IMR-90 (cell line): ENCODE data around the gene NTM. TPM values are rescaled to one million over a fixed set of nuclear protein-coding genes. Genes with fewer than 3 reads are reported as not detected.

ENCODE experiments used
- ATAC-seq: fragments of 200-7000 bp; cut with Tn5 transposase; 2 replicates; pipeline ENCODE4 v1.9.1; 2020; ENCODE audit warnings: low read depth, mild to moderate bottlenecking, moderate library complexity
- BruUV-seq: library from RNA; stranded (reverse); fragments of 400-500 nt; replicated peaks from 2 replicates; lab custom pipeline; 2021; lab: Mats Ljungman, UMichigan
- CTCF ChIA-PET: fragments of 300-600 bp; formaldehyde crosslinking; extraction: SDS; loops from one replicate; lab custom pipeline; 2021; ENCODE audit warnings: antibody characterized with exemption; lab: Yijun Ruan, JAX
- POLR2A ChIA-PET: fragments of 300-600 bp; sonication (Branson Sonifier 250); formaldehyde crosslinking; loops from one replicate; lab custom pipeline; 2022; ENCODE audit warnings: antibody characterized with exemption; ENCODE audit not compliant: unreplicated experiment; lab: Charles Lee
- DNase-seq: peaks from one replicate; pipeline ENCODE4 v3.0.0; 2013
- H2AFZ ChIP-seq: replicated peaks from 2 replicates; pipeline ENCODE3; 2013; ENCODE audit warnings: low read length, mild to moderate bottlenecking; ENCODE audit not compliant: poor library complexity
- H2AK5ac ChIP-seq: 2 replicates; pipeline ENCODE4 v1.6.1; 2013; ENCODE audit warnings: low read depth, low read length, inconsistent platforms
- H2AK9ac ChIP-seq: replicated peaks from 2 replicates; pipeline ENCODE3; 2013; ENCODE audit warnings: mild to moderate bottlenecking, low read depth, low read length, moderate library complexity; ENCODE audit not compliant: poor library complexity
- H2BK120ac ChIP-seq: 2 replicates; pipeline ENCODE4 v1.6.1; 2013; ENCODE audit warnings: low read depth, low read length, inconsistent platforms
- H2BK15ac ChIP-seq: 3 replicates; pipeline ENCODE4 v1.6.1; 2013; ENCODE audit warnings: low read depth, low read length, inconsistent platforms
- H2BK20ac ChIP-seq: 2 replicates; pipeline ENCODE4 v1.6.1; 2013; ENCODE audit warnings: low read depth, mild to moderate bottlenecking, inconsistent platforms, low read length, moderate library complexity
- H2BK5ac ChIP-seq: 2 replicates; pipeline ENCODE4 v1.6.1; 2013; ENCODE audit warnings: mild to moderate bottlenecking, low read depth, low read length, inconsistent platforms; ENCODE audit not compliant: poor library complexity, severe bottlenecking
- H3K14ac ChIP-seq: replicated peaks from 2 replicates; pipeline ENCODE4 v1.6.1; 2013; ENCODE audit warnings: low read depth, low read length, inconsistent platforms
- H3K18ac ChIP-seq: 2 replicates; pipeline ENCODE4 v1.6.1; 2013; ENCODE audit warnings: low read depth, low read length, control low read depth
- H3K23ac ChIP-seq: 2 replicates; pipeline ENCODE4 v1.6.1; 2013; ENCODE audit warnings: low read depth, low read length, inconsistent platforms
- H3K27ac ChIP-seq: 2 replicates; pipeline ENCODE4 v1.5.1; 2013; ENCODE audit warnings: mild to moderate bottlenecking, control low read depth, low read length; ENCODE audit not compliant: insufficient read depth
- H3K27me3 ChIP-seq: 2 replicates; pipeline ENCODE4 v1.6.1; 2013; ENCODE audit warnings: low read length; ENCODE audit not compliant: control insufficient read depth, insufficient read depth
- H3K36me3 ChIP-seq: 2 replicates; pipeline ENCODE4 v1.6.1; 2013; ENCODE audit warnings: low read length, mixed read lengths; ENCODE audit not compliant: control insufficient read depth, insufficient read depth
- H3K4ac ChIP-seq: 2 replicates; pipeline ENCODE4 v1.6.1; 2013; ENCODE audit warnings: low read depth, low read length, inconsistent platforms
- H3K4me1 ChIP-seq: 2 replicates; pipeline ENCODE4 v1.6.1; 2013; ENCODE audit warnings: low read length, mixed read lengths; ENCODE audit not compliant: control insufficient read depth, insufficient read depth
- H3K4me2 ChIP-seq: 2 replicates; pipeline ENCODE4 v1.6.1; 2013; ENCODE audit warnings: low read depth, mild to moderate bottlenecking, control low read depth, low read length, moderate library complexity
- H3K4me3 ChIP-seq: 2 replicates; pipeline ENCODE4 v1.5.1; 2013; ENCODE audit warnings: low read depth, mild to moderate bottlenecking, control low read depth, low read length, moderate library complexity; ENCODE audit not compliant: insufficient read depth
- H3K56ac ChIP-seq: 2 replicates; pipeline ENCODE4 v1.6.1; 2013; ENCODE audit warnings: low read length, inconsistent platforms; ENCODE audit not compliant: insufficient read depth; ENCODE audit errors: extremely low read depth
- H3K79me1 ChIP-seq, 2 experiments: 2 replicates each; pipeline ENCODE4 v1.6.1; 2013; ENCODE audit warnings: low read length in 2 of 2, inconsistent platforms in 1 of 2, low read depth in 1 of 2
- H3K9ac ChIP-seq: 2 replicates; pipeline ENCODE4 v1.6.1; 2013; ENCODE audit warnings: low read depth, low read length, control low read depth
- H3K9me1 ChIP-seq: 2 replicates; pipeline ENCODE4 v1.6.1; 2013; ENCODE audit warnings: low read length, inconsistent platforms; ENCODE audit not compliant: insufficient read depth
- H3K9me3 ChIP-seq: 2 replicates; pipeline ENCODE4 v1.6.1; 2013; ENCODE audit warnings: low read length; ENCODE audit not compliant: control insufficient read depth, insufficient read depth
- H4K20me1 ChIP-seq: 2 replicates; pipeline ENCODE4 v1.6.1; 2013; ENCODE audit warnings: low read length, inconsistent platforms; ENCODE audit not compliant: insufficient read depth
- H4K5ac ChIP-seq: 2 replicates; pipeline ENCODE4 v1.6.1; 2013; ENCODE audit warnings: mild to moderate bottlenecking, low read depth, low read length, control low read depth
- H4K8ac ChIP-seq, 2 experiments: 2 replicates each; pipeline ENCODE4 v1.6.1; 2013; ENCODE audit warnings: low read depth in 2 of 2, low read length in 2 of 2, control low read depth in 1 of 2, inconsistent platforms in 1 of 2
- H4K91ac ChIP-seq: 2 replicates; pipeline ENCODE4 v1.6.1; 2013; ENCODE audit warnings: low read depth, low read length, inconsistent platforms; ENCODE audit not compliant: insufficient read depth
- BHLHE40 ChIP-seq: fragments of 150-350 bp; IDR thresholded peaks from 2 replicates; pipeline ENCODE4 v1.6.1; 2016; ENCODE audit warnings: mild to moderate bottlenecking, low read depth, low read length
- CEBPB ChIP-seq: IDR thresholded peaks from 2 replicates; pipeline ENCODE4 v1.6.1; 2012; ENCODE audit warnings: low read depth, low read length, improper control_type of control experiment
- CHD1 ChIP-seq: IDR thresholded peaks from 2 replicates; pipeline ENCODE4 v1.6.1; 2012; ENCODE audit warnings: low read depth, low read length, improper control_type of control experiment
- CTCF ChIP-seq: conservative IDR thresholded peaks from 2 replicates; pipeline ENCODE4 v1.5.1; 2012; ENCODE audit warnings: mild to moderate bottlenecking, low read depth, low read length, improper control_type of control experiment
- ELK1 ChIP-seq: fragments of 150-350 bp; IDR thresholded peaks from 2 replicates; pipeline ENCODE4 v1.6.1; 2016; ENCODE audit warnings: low read depth, mild to moderate bottlenecking, low read length, moderate library complexity, borderline replicate concordance
- FOS ChIP-seq: fragments of 150-350 bp; IDR thresholded peaks from 2 replicates; pipeline ENCODE4 v1.6.1; 2016; ENCODE audit warnings: low read depth, low read length
- MAZ ChIP-seq: IDR thresholded peaks from 2 replicates; pipeline ENCODE4 v1.6.1; 2012; ENCODE audit warnings: low read depth, mild to moderate bottlenecking, low read length, improper control_type of control experiment, moderate library complexity, borderline replicate concordance
- MXI1 ChIP-seq: IDR thresholded peaks from 2 replicates; pipeline ENCODE4 v1.6.1; 2012; ENCODE audit warnings: low read depth, mild to moderate bottlenecking, low read length, moderate library complexity, borderline replicate concordance
- NFE2L2 ChIP-seq: fragments of 150-350 bp; IDR thresholded peaks from 2 replicates; pipeline ENCODE4 v1.6.1; 2016; ENCODE audit warnings: low read depth, mild to moderate bottlenecking, low read length
- POLR2A ChIP-seq: IDR thresholded peaks from 2 replicates; pipeline ENCODE4 v1.6.1; 2012; ENCODE audit warnings: mild to moderate bottlenecking, low read depth, low read length
- RAD21 ChIP-seq: IDR thresholded peaks from 2 replicates; pipeline ENCODE4 v1.6.1; 2012; ENCODE audit warnings: low read length, improper control_type of control experiment
- RCOR1 ChIP-seq: IDR thresholded peaks from 2 replicates; pipeline ENCODE4 v1.6.1; 2012; ENCODE audit warnings: mild to moderate bottlenecking, low read length, improper control_type of control experiment; ENCODE audit not compliant: insufficient replicate concordance
- RFX5 ChIP-seq: IDR thresholded peaks from 2 replicates; pipeline ENCODE4 v1.8.0; 2012; ENCODE audit warnings: low read depth, mild to moderate bottlenecking, low read length, moderate library complexity
- SMC3 ChIP-seq: fragments of 150-350 bp; IDR thresholded peaks from 2 replicates; pipeline ENCODE4 v1.6.1; 2016; ENCODE audit warnings: low read depth, mild to moderate bottlenecking, antibody characterized with exemption, low read length, moderate library complexity
- USF2 ChIP-seq: fragments of 150-350 bp; IDR thresholded peaks from 2 replicates; pipeline ENCODE4 v1.6.1; 2017; ENCODE audit warnings: mild to moderate bottlenecking, antibody characterized with exemption, low read length, low read depth
- WGBS, 2 experiments: methylation state at CpG; one replicate each; pipeline versions ENCODE4 v1.1.5 to v1.1.7; 2013; ENCODE audit warnings: missing lambda C conversion rate in 2 of 2; ENCODE audit not compliant: insufficient read length in 1 of 2; ENCODE audit errors: extremely low coverage in 2 of 2; 5-methylcytosine and 5-hydroxymethylcytosine counted together
- dilution Hi-C: fragments of 300-500 bp; cut with HindIII; formaldehyde crosslinking; loops from one replicate; pipeline ENCODE4 v1.14.3; 2018; ENCODE audit warnings: low sequenced_read_pairs; ENCODE audit not compliant: unreplicated experiment
- in situ Hi-C: fragments of 300-500 bp; cut with MboI; formaldehyde crosslinking; loops from 3 replicates; pipeline ENCODE4 v1.14.3; 2019; ENCODE audit warnings: low sequenced_read_pairs, inconsistent platforms, mixed read lengths
- intact Hi-C: fragments of 100-400 bp; cut with micrococcal nuclease; formaldehyde crosslinking; loops from 2 replicates; pipeline ENCODE4 v1.10.0; 2022
- polyA plus RNA-seq, 3 experiments: library from polyadenylated mRNA; depleted of rRNA; stranded (reverse); fragments of >200 nt; gene quantifications; 2 replicates each; pipeline ENCODE4 v1.2.3, GENCODE V29; 2012; ENCODE audit warnings: low replicate concordance in 1 of 3
- total RNA-seq: library from RNA; depleted of rRNA; stranded (reverse); fragments of >200 nt; gene quantifications from 2 replicates; pipeline ENCODE4 v1.2.3, GENCODE V29; 2012

Gene NTM
- total and polyA plus RNA-seq, 2 of the 4 experiments (the other 2 are of a cell fraction) = 19.5 to 25.5 TPM

- Histone ChIP-seq H3K9me3 (no peaks in the 10 kb centered on the region), H2AK5ac (no peak overlapping the region), H3K4me1 (no peaks in the 10 kb centered on the region), H3K23ac (no peak overlapping the region), H4K5ac (no peak overlapping the region), H2BK20ac (no peak overlapping the region), H3K36me3 (no peaks in the 10 kb centered on the region), H4K91ac (no peak overlapping the region), H3K14ac (no peak overlapping the region), H3K4ac (no peak overlapping the region), H2BK5ac (no peak overlapping the region), H3K56ac (no peak overlapping the region), H3K27me3 (peaks cover 18% of the 10 kb centered on the region), H3K27ac (no peak overlapping the region), H2AFZ (no peak overlapping the region), H3K9me1 (no peaks in the 10 kb centered on the region), H3K9ac (no peak overlapping the region), H4K20me1 (no peaks in the 10 kb centered on the region), H3K4me3 (no peak overlapping the region), H3K79me1 (no peaks in the 10 kb centered on the region), H3K18ac (no peak overlapping the region), H2BK120ac (no peak overlapping the region), H2AK9ac (no peak overlapping the region), H4K8ac (no peak overlapping the region), H2BK15ac (no peak overlapping the region), H3K4me2 (no peak overlapping the region)
- in situ Hi-C loops = no loop called here
- intact Hi-C loops = loop anchor here (5.0 kb wide), 1 partner anchor 60 kb away; no protein-coding TSS in a partner anchor
- no TSS peak for BruUV-seq
- dilution Hi-C loops = no loop called here
- no peak for TF ChIP-seq MAZ
- no peak for TF ChIP-seq CHD1
- TF ChIP-seq BHLHE40 = no peak
- TF ChIP-seq RCOR1 = no peak
- no peak for TF ChIP-seq RAD21
- no peak for TF ChIP-seq USF2
- no peak for TF ChIP-seq SMC3
- TF ChIP-seq FOS = no peak
- no peak for TF ChIP-seq RFX5
- no peak for TF ChIP-seq ELK1
- TF ChIP-seq CEBPB = no peak
- TF ChIP-seq MXI1 = no peak
- TF ChIP-seq POLR2A = no peak
- no peak for TF ChIP-seq CTCF
- TF ChIP-seq NFE2L2 = no peak
- no peak for ATAC-seq
- WGBS, 2 experiments = 75% methylated on average over 2 of the region's 11 CpGs; no CpG with 5 or more reads in 1 of the 2 experiments
- no peak for DNase-seq
- CTCF ChIA-PET = no interaction called here
- POLR2A ChIA-PET = no interaction called here
Observed at GRCh38 chr11:131841925-131842635, 471.7 kb downstream of the NTM start.
